H9 (cell line): Measurements from ENCODE around the gene NAB2. TPM values are rescaled to one million over a fixed set of nuclear protein-coding genes. Genes with fewer than 3 reads are reported as not detected.

Experiments used
- DNase-seq: peaks from one replicate; pipeline ENCODE4 v3.0.0-alpha.2; 2017
- H2AFZ ChIP-seq: one replicate; pipeline ENCODE4 v1.6.1; 2013; ENCODE audit warnings: mild to moderate bottlenecking, low read length, control low read depth, moderate library complexity
- H2AK5ac ChIP-seq: 2 replicates; pipeline ENCODE4 v1.6.1; 2013; ENCODE audit warnings: low read length, control low read depth, mixed read lengths; ENCODE audit not compliant: insufficient read length
- H2BK120ac ChIP-seq: one replicate; pipeline ENCODE4 v1.6.1; 2013; ENCODE audit warnings: low read depth, mild to moderate bottlenecking, low read length, control low read depth, inconsistent platforms; ENCODE audit not compliant: poor library complexity, severe bottlenecking
- H2BK12ac ChIP-seq: 2 replicates; pipeline ENCODE4 v1.6.1; 2013; ENCODE audit warnings: low read length, control low read depth, mixed read lengths, low read depth; ENCODE audit not compliant: insufficient read length
- H2BK15ac ChIP-seq: 2 replicates; pipeline ENCODE4 v1.6.1; 2013; ENCODE audit warnings: low read depth, low read length, control low read depth
- H2BK20ac ChIP-seq: one replicate; pipeline ENCODE4 v1.6.1; 2013; ENCODE audit warnings: low read depth, mild to moderate bottlenecking, low read length, control low read depth, inconsistent platforms; ENCODE audit not compliant: poor library complexity, severe bottlenecking
- H2BK5ac ChIP-seq: 2 replicates; pipeline ENCODE4 v1.6.1; 2013; ENCODE audit warnings: low read length, control low read depth, mixed read lengths; ENCODE audit not compliant: insufficient read length
- H3K14ac ChIP-seq: 2 replicates; pipeline ENCODE4 v1.6.1; 2013; ENCODE audit warnings: low read length, control low read depth; ENCODE audit not compliant: insufficient read depth
- H3K18ac ChIP-seq: 2 replicates; pipeline ENCODE4 v1.6.1; 2013; ENCODE audit warnings: low read depth, mild to moderate bottlenecking, mixed read lengths, low read length, control low read depth; ENCODE audit not compliant: insufficient read length
- H3K23ac ChIP-seq: 2 replicates; pipeline ENCODE4 v1.6.1; 2013; ENCODE audit warnings: low read length, control low read depth, mixed read lengths, low read depth; ENCODE audit not compliant: insufficient read length
- H3K23me2 ChIP-seq: 2 replicates; pipeline ENCODE4 v1.6.1; 2013; ENCODE audit warnings: low read depth, mild to moderate bottlenecking, mixed read lengths, low read length, control low read depth; ENCODE audit not compliant: insufficient read length, poor library complexity, severe bottlenecking
- H3K27ac ChIP-seq: 2 replicates; pipeline ENCODE4 v1.5.1; 2013; ENCODE audit warnings: low read length, control low read depth, mixed read lengths, low read depth; ENCODE audit not compliant: insufficient read length
- H3K27me3 ChIP-seq: 2 replicates; pipeline ENCODE4 v1.6.1; 2013; ENCODE audit warnings: low read length, control low read depth, inconsistent platforms; ENCODE audit not compliant: insufficient read depth
- H3K4ac ChIP-seq: 2 replicates; pipeline ENCODE4 v1.6.1; 2013; ENCODE audit warnings: low read depth, mild to moderate bottlenecking, control low read depth, inconsistent platforms, low read length, moderate library complexity
- H3K4me1 ChIP-seq: 2 replicates; pipeline ENCODE4 v1.6.1; 2013; ENCODE audit warnings: low read length, control low read depth, inconsistent platforms; ENCODE audit not compliant: insufficient read depth
- H3K4me2 ChIP-seq: 2 replicates; pipeline ENCODE4 v1.6.1; 2013; ENCODE audit warnings: low read length, control low read depth, mixed read lengths; ENCODE audit not compliant: insufficient read length, insufficient read depth
- H3K56ac ChIP-seq: 2 replicates; pipeline ENCODE4 v1.6.1; 2013; ENCODE audit warnings: low read depth, mild to moderate bottlenecking, mixed read lengths, low read length, control low read depth; ENCODE audit not compliant: insufficient read length
- H3K79me1 ChIP-seq: 2 replicates; pipeline ENCODE4 v1.6.1; 2013; ENCODE audit warnings: low read depth, mild to moderate bottlenecking, moderate library complexity, low read length, control low read depth, inconsistent platforms; ENCODE audit not compliant: insufficient read depth, poor library complexity, severe bottlenecking
- H3K79me2 ChIP-seq: 2 replicates; pipeline ENCODE4 v1.6.1; 2013; ENCODE audit warnings: low read length, control low read depth, inconsistent platforms; ENCODE audit not compliant: insufficient read depth
- H3K9ac ChIP-seq: 2 replicates; pipeline ENCODE4 v1.6.1; 2013; ENCODE audit warnings: low read length, control low read depth, mixed read lengths; ENCODE audit not compliant: insufficient read length; ENCODE audit errors: extremely low read depth
- H3K9me3 ChIP-seq: one replicate; pipeline ENCODE4 v1.6.1; 2013; ENCODE audit warnings: low read depth, low read length, inconsistent platforms; ENCODE audit not compliant: control insufficient read depth
- H3T11ph ChIP-seq: one replicate; pipeline ENCODE4 v1.6.1; 2013; ENCODE audit warnings: mild to moderate bottlenecking, low read length, control low read depth, inconsistent platforms
- H4K20me1 ChIP-seq: one replicate; pipeline ENCODE4 v1.6.1; 2013; ENCODE audit not compliant: control insufficient read depth, insufficient read length, insufficient read depth
- H4K5ac ChIP-seq: 2 replicates; pipeline ENCODE4 v1.6.1; 2013; ENCODE audit warnings: low read depth, mild to moderate bottlenecking, mixed read lengths, low read length, control low read depth; ENCODE audit not compliant: insufficient read length
- H4K8ac ChIP-seq: replicated peaks from 2 replicates; pipeline ENCODE4 v1.6.1; 2013; ENCODE audit warnings: low read length, control low read depth, mixed read lengths, low read depth; ENCODE audit not compliant: insufficient read length
- H4K91ac ChIP-seq: 2 replicates; pipeline ENCODE4 v1.6.1; 2013; ENCODE audit warnings: low read depth, mild to moderate bottlenecking, moderate library complexity, mixed read lengths, low read length, control low read depth; ENCODE audit not compliant: insufficient read length
- H3K27ac Mint-ChIP-seq, 3 experiments: 2 replicates in 2 of 3; 3 replicates in 1 of 3; pipeline ENCODE4 v1.8.0; 2020 to 2021; ENCODE audit warnings: mixed read lengths in 3 of 3, mild to moderate bottlenecking in 1 of 3, moderate library complexity in 1 of 3
- H3K27me3 Mint-ChIP-seq: 2 replicates; pipeline ENCODE4 v1.8.0; 2021; ENCODE audit warnings: low read depth, mild to moderate bottlenecking, moderate library complexity, mixed read lengths
- H3K36me3 Mint-ChIP-seq, 3 experiments: 2 replicates in 2 of 3; 3 replicates in 1 of 3; pipeline ENCODE4 v1.8.0; 2020 to 2021; ENCODE audit warnings: low read depth in 3 of 3, mixed read lengths in 3 of 3; ENCODE audit not compliant: insufficient read depth in 1 of 3
- H3K4me1 Mint-ChIP-seq, 2 experiments: 2 replicates each; pipeline ENCODE4 v1.8.0; 2020; ENCODE audit warnings: mixed read lengths in 2 of 2
- H3K4me3 Mint-ChIP-seq, 2 experiments: 2 replicates in 1 of 2; 3 replicates in 1 of 2; pipeline ENCODE4 v1.8.0; 2020 to 2021; ENCODE audit warnings: mild to moderate bottlenecking in 2 of 2, mixed read lengths in 2 of 2, moderate library complexity in 1 of 2
- H3K9me3 Mint-ChIP-seq, 2 experiments: 2 replicates in 1 of 2; 3 replicates in 1 of 2; pipeline ENCODE4 v1.8.0; 2020; ENCODE audit warnings: mild to moderate bottlenecking in 2 of 2, mixed read lengths in 2 of 2, moderate library complexity in 1 of 2
- CTCF ChIP-seq: fragments of 200-600 bp; sonication (generic); conservative IDR thresholded peaks from 3 replicates; pipeline ENCODE4 v1.8.0; 2021; ENCODE audit warnings: antibody characterized with exemption, mild to moderate bottlenecking
- WGBS: extraction: QIAGEN DNeasy Blood & Tissue Kit; methylation state at CpG from one replicate; pipeline ENCODE4 v1.1.7; 2013; ENCODE audit warnings: missing lambda C conversion rate, low lambda C conversion rate, mixed read lengths; ENCODE audit not compliant: insufficient read length; ENCODE audit errors: extremely low coverage; 5-methylcytosine and 5-hydroxymethylcytosine counted together
- total RNA-seq: library from RNA; stranded (reverse); gene quantifications from 2 replicates; pipeline ENCODE4 v1.2.1, GENCODE V29; 2021

NAB2 gene
- total RNA-seq, 1 experiment from 2014 or later = 67.8 TPM

GRCh38 chr12:57104292-57104910 is 15.5 kb downstream of the NAB2 start:
- Histone ChIP-seq H3K14ac (no peak overlapping the region), H4K5ac (no peak overlapping the region), H2BK12ac (no peak overlapping the region), H3T11ph (no peak overlapping the region), H3K9me3 (no peaks in the 10 kb centered on the region), H2BK5ac (no peak overlapping the region), H3K4me2 (no peak overlapping the region), H4K20me1 (no peaks in the 10 kb centered on the region), H2BK20ac (no peak overlapping the region), H3K4ac (no peak overlapping the region), H2AK5ac (no peak overlapping the region), H4K91ac (no peak overlapping the region), H3K23me2 (no peaks in the 10 kb centered on the region), H3K79me2 (no peaks in the 10 kb centered on the region), H3K79me1 (no peaks in the 10 kb centered on the region), H2AFZ (no peak overlapping the region), H3K56ac (no peak overlapping the region), H3K27me3 (no peaks in the 10 kb centered on the region), H3K18ac (no peak overlapping the region), H4K8ac (no peak overlapping the region), H3K23ac (no peak overlapping the region), H2BK120ac (no peak overlapping the region), H3K27ac (no peak overlapping the region), H2BK15ac (no peak overlapping the region), H3K9ac (no peak overlapping the region), H3K4me1 (no peaks in the 10 kb centered on the region; the same call in 1 of the 2 replicates)
- TF ChIP-seq CTCF = no peak
- WGBS = no CpG with 5 or more reads among the region's 12 CpGs
- peaks cover 2 to 12% of the 10 kb centered on the region in 2 experiments for H3K4me1 Mint-ChIP-seq
- no peak overlapping the region for H3K27ac Mint-ChIP-seq
- no peak overlapping the region for H3K4me3 Mint-ChIP-seq
- H3K36me3 Mint-ChIP-seq = peaks cover 2 to 52% (median 37%) of the 10 kb centered on the region in 3 experiments
- H3K9me3 Mint-ChIP-seq = no peaks in the 10 kb centered on the region
- no peak for DNase-seq
- H3K27me3 Mint-ChIP-seq = no peaks in the 10 kb centered on the region
